HG03457 (cell line): Measurements from ENCODE around the gene PFKFB2.

Experiments used
- ATAC-seq: cut with Tn5 transposase; IDR thresholded peaks from one replicate; pipeline ENCODE4 v1.9.1; 2021; ENCODE audit warnings: moderate number of reproducible peaks; ENCODE audit not compliant: unreplicated experiment

The PFKFB2 gene

GRCh38 chr1:207063014-207063413 is 9.9 kb downstream of the PFKFB2 start:
- no peak for ATAC-seq

- no peak for ATAC-seq
Measured at GRCh38 chr1:207064561-207064960, 11.5 kb downstream of the PFKFB2 start.

GRCh38 chr1:207067185-207067584 is 14.1 kb downstream of the PFKFB2 start:
- ATAC-seq, result no peak

- no peak for ATAC-seq
Measured at GRCh38 chr1:207067665-207068064, 14.6 kb downstream of the PFKFB2 start.

GRCh38 chr1:207069061-207069460 is 16.0 kb downstream of the PFKFB2 start:
- no peak for ATAC-seq

- ATAC-seq, result no peak
Measured at GRCh38 chr1:207069858-207070506, 16.9 kb downstream of the PFKFB2 start.

GRCh38 chr1:207070811-207071210 is 17.7 kb downstream of the PFKFB2 start:
- no peak for ATAC-seq

- no peak for ATAC-seq
Measured at GRCh38 chr1:207071426-207071825, 18.4 kb downstream of the PFKFB2 start.

GRCh38 chr1:207072233-207072632 is 19.2 kb downstream of the PFKFB2 start:
- no peak for ATAC-seq

- ATAC-seq, result no peak
Measured at GRCh38 chr1:207073906-207074820, 21.1 kb downstream of the PFKFB2 start.

GRCh38 chr1:207076181-207076955 is 23.3 kb downstream of the PFKFB2 start:
- no peak for ATAC-seq

- ATAC-seq, result no peak
Measured at GRCh38 chr1:207077012-207077411, 23.9 kb downstream of the PFKFB2 start.

GRCh38 chr1:207077470-207078377 is 24.6 kb downstream of the PFKFB2 start:
- ATAC-seq, result no peak

GRCh38 chr1:207078578-207079132 is 25.6 kb downstream of the PFKFB2 start:
- no peak for ATAC-seq

GRCh38 chr1:207079706-207080241 is 26.7 kb downstream of the PFKFB2 start:
- ATAC-seq, result no peak

- no peak for ATAC-seq
Measured at GRCh38 chr1:207081088-207081487, 28.0 kb downstream of the PFKFB2 start.

- ATAC-seq, result no peak
Measured at GRCh38 chr1:207081806-207082205, 28.7 kb downstream of the PFKFB2 start.

- ATAC-seq, result no peak
Measured at GRCh38 chr1:207084232-207084631, 31.2 kb downstream of the PFKFB2 start.

GRCh38 chr1:207084701-207085180 is 31.7 kb downstream of the PFKFB2 start:
- no peak for ATAC-seq

GRCh38 chr1:207085887-207086286 is 32.8 kb downstream of the PFKFB2 start:
- no peak for ATAC-seq
